Measurements from ENCODE around the gene SPRY4. TPM values are rescaled to one million over a fixed set of nuclear protein-coding genes. Genes with fewer than 3 reads are reported as not detected.

Gene SPRY4
- total and polyA plus RNA-seq, 2 of the 4 experiments (the other 2 are of a cell fraction), result 8.4 to 21.0 TPM

- Histone ChIP-seq H3K14ac (replicated peaks; ENCODE audit: low read depth, low read length) (peak overlapping the region; percentile 92; the same call in 1 of the 2 replicates), H3K56ac (ENCODE audit: extremely low read depth, insufficient read depth, low read length) (no peak overlapping the region), H4K5ac (ENCODE audit: low read depth, low read length) (peak overlapping the region; percentile 89), H2BK15ac (ENCODE audit: low read depth, low read length) (peak overlapping the region; percentile 25; the same call in 2 of the 3 replicates), H2BK120ac (ENCODE audit: low read depth, low read length) (no peak overlapping the region), H2AK9ac (replicated peaks; ENCODE audit: low read depth, low read length, poor library complexity) (peak overlapping the region; percentile 84), H3K23ac (ENCODE audit: low read depth, low read length) (peak overlapping the region; percentile 2; the same call in 1 of the 2 replicates), H3K9ac (ENCODE audit: low read depth, low read length) (no peak overlapping the region), H4K20me1 (ENCODE audit: insufficient read depth, low read length) (peaks cover 39% of the 10 kb centered on the region), H2AFZ (replicated peaks; ENCODE audit: low read length, poor library complexity) (no peak overlapping the region), H3K27me3 (ENCODE audit: control insufficient read depth, insufficient read depth, low read length) (no peaks in the 10 kb centered on the region), H3K4me1 (ENCODE audit: control insufficient read depth, insufficient read depth, low read length) (peaks cover 17% of the 10 kb centered on the region), H3K4me2 (ENCODE audit: low read depth, low read length) (no peak overlapping the region), H3K36me3 (ENCODE audit: control insufficient read depth, insufficient read depth, low read length) (peaks cover 9% of the 10 kb centered on the region), H2BK20ac (ENCODE audit: low read depth, low read length) (peak overlapping the region; percentile 65; the same call in 1 of the 2 replicates), H3K4me3 (ENCODE audit: insufficient read depth, low read depth, low read length) (no peak overlapping the region), H3K27ac (ENCODE audit: insufficient read depth, low read length) (peak overlapping the region; percentile 51; the same call in 1 of the 2 replicates), H3K9me3 (ENCODE audit: control insufficient read depth, insufficient read depth, low read length) (no peaks in the 10 kb centered on the region), H3K18ac (ENCODE audit: low read depth, low read length) (no peak overlapping the region), H3K79me1 (ENCODE audit: low read depth in 1 of 2, low read length in 2 of 2) (peaks cover 33 to 94% of the 10 kb centered on the region in 2 experiments), H3K9me1 (ENCODE audit: insufficient read depth, low read length) (peaks cover 26% of the 10 kb centered on the region), H2BK5ac (ENCODE audit: low read depth, low read length, poor library complexity, severe bottlenecking) (peak overlapping the region; percentile 82), H2AK5ac (ENCODE audit: low read depth, low read length) (peak overlapping the region; percentile 92; the same call in 1 of the 2 replicates), H3K4ac (ENCODE audit: low read depth, low read length) (peak overlapping the region; percentile 77), H4K91ac (ENCODE audit: insufficient read depth, low read depth, low read length) (0 out of 2 replicates have a peak overlapping the region, but pooled peaks have one; percentile 78), H4K8ac (ENCODE audit: low read depth in 2 of 2, low read length in 2 of 2) (peak overlapping the region; percentile 29 to 74; a peak in 2 of 4 replicates)
- intact Hi-C loops (cut with micrococcal nuclease) (no loop called here), in situ Hi-C loops (cut with MboI; ENCODE audit: low sequenced_read_pairs) (no loop called here), dilution Hi-C loops (cut with HindIII; ENCODE audit: low sequenced_read_pairs, unreplicated experiment) (no loop called here)
- no peak for ATAC-seq (ENCODE audit: low read depth)
- no CpG with 5 or more reads among the region's 3 CpGs for WGBS, 2 experiments (ENCODE audit: extremely low coverage in 2 of 2, insufficient read length in 1 of 2)
- CTCF ChIA-PET, result no interaction called here
- BruUV-seq (replicated peaks), result no TSS peak
- POLR2A ChIA-PET (ENCODE audit: unreplicated experiment), result no interaction called here
- TF ChIP-seq FOS (IDR thresholded peaks at IDR 0.05; ENCODE audit: low read depth, low read length) (no peak), POLR2A (IDR thresholded peaks at IDR 0.05; ENCODE audit: low read depth, low read length) (no peak), RAD21 (IDR thresholded peaks at IDR 0.05; ENCODE audit: low read length) (no peak), CEBPB (IDR thresholded peaks at IDR 0.05; ENCODE audit: low read depth, low read length) (no peak), MXI1 (IDR thresholded peaks at IDR 0.05; ENCODE audit: borderline replicate concordance, low read depth, low read length) (no peak), CTCF (conservative IDR thresholded peaks at IDR 0.05; ENCODE audit: low read depth, low read length) (no peak), CHD1 (IDR thresholded peaks at IDR 0.05; ENCODE audit: low read depth, low read length) (no peak), MAZ (IDR thresholded peaks at IDR 0.05; ENCODE audit: borderline replicate concordance, low read depth, low read length) (no peak), MAFK (IDR thresholded peaks at IDR 0.05; ENCODE audit: low read depth, low read length) (no peak), USF2 (IDR thresholded peaks at IDR 0.05; ENCODE audit: low read depth, low read length) (no peak), RCOR1 (IDR thresholded peaks at IDR 0.05; ENCODE audit: insufficient replicate concordance, low read length) (no peak), NFE2L2 (IDR thresholded peaks at IDR 0.05; ENCODE audit: low read depth, low read length) (no peak), SMC3 (IDR thresholded peaks at IDR 0.05; ENCODE audit: low read depth, low read length) (no peak), BHLHE40 (IDR thresholded peaks at IDR 0.05; ENCODE audit: low read depth, low read length) (no peak)
- no peak for DNase-seq
Measured at GRCh38 chr5:142305211-142305610, 19.6 kb downstream of the SPRY4 start.

Data from IMR-90 (cell line).